NCI-H1092 treated with DMSO at 0.1 percent for 48 hours (cell line): ENCODE results near the gene UBE2V1.
"Not testable (repeated sequence)": the region's sequence is repeated elsewhere in the genome, so short reads cannot be mapped to it uniquely, and the experiment has no call there.

Source experiments
- DNase-seq: peaks from one replicate; lab custom pipeline; 2025; lab: John Stamatoyannopoulos, UW

Gene UBE2V1

GRCh38 chr20:50112512-50113419 is at the start of gene UBE2V1:
TSS of gene UBE2V1 (minus strand) at chr20:50113150. CDS start at chr20:50113128, 22 bp downstream.
- DNase-seq: peak; percentile 70

GRCh38 chr20:50161494-50161893 is 48.5 kb upstream of the UBE2V1 start:
- not testable (repeated sequence) for DNase-seq

- peak; percentile 85 for DNase-seq
Observed at GRCh38 chr20:50153500-50154377, 40.8 kb upstream of the UBE2V1 start, which contains the start of gene PEDS1. TSS of gene PEDS1 (minus strand) at chr20:50153723. CDS start at chr20:50153637, 86 bp downstream.

- DNase-seq: peak; percentile 33
Observed at GRCh38 chr20:50153153-50153499, 40.2 kb upstream of the UBE2V1 start.

- DNase-seq: no peak
Observed at GRCh38 chr20:50152394-50153152, 39.6 kb upstream of the UBE2V1 start.

GRCh38 chr20:50151034-50151743 is 38.2 kb upstream of the UBE2V1 start:
- no peak for DNase-seq

GRCh38 chr20:50149481-50150254 is 36.7 kb upstream of the UBE2V1 start:
- DNase-seq: no peak

- no peak for DNase-seq
Observed at GRCh38 chr20:50146732-50147662, 34.0 kb upstream of the UBE2V1 start.

- DNase-seq: no peak
Observed at GRCh38 chr20:50146214-50146613, 33.3 kb upstream of the UBE2V1 start.

GRCh38 chr20:50145566-50145965 is 32.6 kb upstream of the UBE2V1 start:
- DNase-seq: no peak

GRCh38 chr20:50144362-50144761 is 31.4 kb upstream of the UBE2V1 start:
- DNase-seq: no peak

GRCh38 chr20:50142812-50143211 is 29.9 kb upstream of the UBE2V1 start:
- DNase-seq: no peak

- DNase-seq: no peak
Observed at GRCh38 chr20:50141811-50142561, 29.0 kb upstream of the UBE2V1 start.

GRCh38 chr20:50141018-50141675 is 28.2 kb upstream of the UBE2V1 start:
- DNase-seq: no peak

- DNase-seq: no peak
Observed at GRCh38 chr20:50140339-50140859, 27.4 kb upstream of the UBE2V1 start.

- DNase-seq: no peak
Observed at GRCh38 chr20:50138479-50139393, 25.8 kb upstream of the UBE2V1 start.

GRCh38 chr20:50138120-50138478 is 25.1 kb upstream of the UBE2V1 start:
- DNase-seq: no peak
